ENCODE measurements around the gene IGF1R. TPM values are rescaled to one million over a fixed set of nuclear protein-coding genes. Genes with fewer than 3 reads are reported as not detected.

Gene IGF1R
- total RNA-seq, 1 experiment from 2014 or later, result 24.1 TPM

DNA sequence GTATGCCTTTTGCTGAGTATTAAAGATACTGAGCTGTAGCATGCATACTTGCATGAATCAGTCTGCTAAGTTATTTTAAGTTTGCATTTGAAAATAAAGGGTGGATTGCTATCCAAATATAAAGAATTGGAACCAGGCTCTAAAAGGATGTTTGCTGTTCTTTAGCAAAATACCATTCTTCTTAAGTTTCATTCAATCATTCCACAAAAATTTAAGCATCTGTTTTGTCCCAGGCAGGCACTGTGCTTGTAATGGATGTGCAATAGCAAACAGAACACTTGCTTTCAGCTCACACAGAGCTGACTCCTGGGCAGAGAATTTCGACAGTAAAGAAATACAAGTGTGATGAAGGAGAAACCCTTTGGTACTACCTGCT lies 208.2 kb downstream of the IGF1R start:
- H3K27ac ChIP-seq, result no peak overlapping the region

DNA sequence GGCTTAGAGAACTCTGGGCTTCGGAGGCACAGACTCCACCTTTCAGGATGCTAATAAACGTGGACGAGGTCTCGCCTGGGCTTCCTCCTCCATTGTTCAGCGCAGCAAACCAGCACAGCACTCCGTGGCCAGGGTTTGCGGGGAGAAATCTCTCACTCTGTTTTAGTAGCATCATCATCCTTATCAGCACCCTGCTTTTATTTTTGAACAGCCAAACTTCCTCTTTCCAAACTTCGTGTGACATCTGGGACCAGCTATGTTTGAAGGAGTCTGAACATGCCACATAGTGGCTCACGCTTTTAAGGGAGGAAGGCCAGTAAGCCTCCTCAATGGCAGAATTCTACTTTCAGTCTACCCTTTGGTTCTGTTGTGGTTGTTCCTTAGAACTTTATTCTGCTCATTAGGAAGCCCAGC lies 210.3 kb downstream of the IGF1R start:
- peaks cover 11% of the 10 kb centered on the region for H3K4me1 ChIP-seq
- no peak overlapping the region for H3K27ac ChIP-seq
- H3K27me3 ChIP-seq, result no peaks in the 10 kb centered on the region
- H3K9me3 ChIP-seq (replicated peaks), result no peaks in the 10 kb centered on the region
- no peak overlapping the region for H3K4me3 ChIP-seq
- DNase-seq, result no peak
- no peaks in the 10 kb centered on the region for H3K36me3 ChIP-seq

More for the DNA sequence above, 208.2 kb downstream of the IGF1R start:
- peaks cover 15% of the 10 kb centered on the region for H3K4me1 ChIP-seq
- no peak overlapping the region for H3K4me3 ChIP-seq
- H3K36me3 ChIP-seq, result no peaks in the 10 kb centered on the region
- DNase-seq, result no peak
- H3K9me3 ChIP-seq (replicated peaks), result no peaks in the 10 kb centered on the region
- no peaks in the 10 kb centered on the region for H3K27me3 ChIP-seq

DNA sequence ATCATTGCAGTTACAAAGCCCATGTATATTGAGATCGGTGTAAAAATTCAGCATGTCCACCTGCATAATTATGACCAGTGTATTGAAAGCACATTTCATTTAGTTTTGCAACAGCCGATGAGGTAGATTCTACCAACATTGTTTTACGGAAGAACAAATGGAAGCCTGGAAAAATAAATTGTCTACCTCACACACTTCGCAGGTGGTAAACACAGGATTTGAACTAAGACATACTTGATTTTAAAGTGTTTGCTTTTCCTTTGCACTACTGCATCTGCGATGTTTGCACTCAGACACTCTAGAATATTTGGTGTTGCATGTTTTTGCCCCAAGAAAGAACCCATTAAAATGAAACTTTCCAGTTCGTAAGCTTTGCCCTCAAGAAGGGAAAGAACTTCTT lies 210.8 kb downstream of the IGF1R start:
- no peaks in the 10 kb centered on the region for H3K36me3 ChIP-seq
- H3K4me3 ChIP-seq, result no peak overlapping the region
- no peak overlapping the region for H3K27ac ChIP-seq
- H3K27me3 ChIP-seq, result no peaks in the 10 kb centered on the region
- H3K9me3 ChIP-seq (replicated peaks), result no peaks in the 10 kb centered on the region
- no peak for DNase-seq
- H3K4me1 ChIP-seq, result peaks cover 11% of the 10 kb centered on the region

DNA sequence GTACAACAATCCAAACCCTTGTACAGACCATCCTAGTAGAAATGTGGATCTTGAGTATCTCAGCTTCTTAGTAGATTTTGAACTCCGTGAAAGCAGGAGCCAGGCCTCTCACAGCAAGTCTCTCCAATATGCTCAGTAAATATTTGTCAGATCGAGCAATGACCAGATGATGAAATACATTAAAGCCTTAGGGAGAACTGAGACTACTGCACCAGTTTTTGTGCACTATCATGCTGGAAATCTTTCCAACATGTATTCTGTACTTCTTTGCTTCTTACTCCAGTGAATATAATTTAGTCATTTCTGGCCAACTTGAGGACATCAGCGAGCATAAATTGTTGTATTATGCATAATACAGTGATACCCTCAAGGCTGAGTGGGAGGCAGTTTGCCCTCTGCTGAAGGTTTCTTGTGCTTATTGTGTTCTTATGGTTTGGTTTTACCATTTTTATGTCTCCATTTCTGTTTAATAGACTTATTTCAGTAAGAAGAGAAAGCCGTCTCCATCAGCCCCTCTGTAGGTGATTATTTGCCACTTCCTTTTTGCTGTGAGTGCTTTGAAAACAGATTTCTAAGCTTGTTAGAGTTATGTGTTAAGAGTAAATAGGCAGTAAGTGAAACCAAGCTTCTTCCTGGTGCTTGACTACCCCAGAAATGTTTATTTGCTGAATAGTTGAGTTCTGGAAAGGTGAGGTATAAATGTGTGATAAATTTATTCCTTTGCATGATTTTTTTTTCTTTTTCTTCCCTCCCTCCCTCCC lies 212.1 kb downstream of the IGF1R start:
- Histone ChIP-seq H3K4me3 (no peak overlapping the region), H3K27ac (no peak overlapping the region), H3K36me3 (no peaks in the 10 kb centered on the region), H3K27me3 (no peaks in the 10 kb centered on the region), H3K4me1 (peaks cover 11% of the 10 kb centered on the region), H3K9me3 (replicated peaks) (no peaks in the 10 kb centered on the region)
- DNase-seq, result no peak

DNA sequence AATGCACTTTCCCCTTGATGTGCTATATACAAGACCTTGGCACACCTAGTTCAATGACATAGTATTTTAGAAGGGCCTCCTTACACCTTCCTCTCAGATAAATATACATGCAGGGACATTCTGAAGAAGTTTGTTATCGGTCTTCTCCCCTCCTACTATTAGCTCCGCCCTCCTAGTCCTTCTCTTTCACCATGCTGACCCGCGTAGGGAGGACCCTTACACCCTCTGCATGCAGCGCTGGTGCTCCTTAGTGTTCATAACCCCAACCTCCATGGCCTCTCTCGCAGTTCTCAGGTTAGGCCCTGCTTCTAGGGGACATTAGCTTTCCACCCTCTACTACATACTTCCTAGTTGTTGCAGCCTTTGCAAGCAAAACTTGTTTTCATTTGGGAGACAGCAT lies 212.8 kb downstream of the IGF1R start:
- Histone ChIP-seq H3K36me3 (no peaks in the 10 kb centered on the region), H3K4me3 (no peak overlapping the region), H3K9me3 (replicated peaks) (no peaks in the 10 kb centered on the region), H3K4me1 (peaks cover 10% of the 10 kb centered on the region), H3K27ac (no peak overlapping the region), H3K27me3 (no peaks in the 10 kb centered on the region)
- DNase-seq, result no peak

DNA sequence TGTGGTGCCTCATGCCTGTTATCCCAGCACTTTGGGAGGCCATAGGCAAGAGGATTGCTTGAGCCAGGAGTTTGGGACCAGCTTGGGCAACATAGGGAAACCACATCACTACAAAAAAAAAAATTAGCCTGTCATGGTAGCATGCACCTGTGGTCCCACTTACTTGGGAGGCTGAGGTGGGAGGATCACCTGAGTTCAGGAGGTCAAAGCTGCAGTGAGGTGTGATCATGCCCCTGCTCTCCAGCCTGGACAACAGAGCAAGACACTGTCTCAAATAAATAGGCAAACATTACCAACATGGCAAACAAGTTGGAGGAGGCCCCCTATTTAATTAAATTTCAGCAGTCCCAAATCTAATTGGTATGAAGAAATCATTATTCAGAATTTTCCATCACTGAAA lies 215.6 kb downstream of the IGF1R start:
- H3K4me3 ChIP-seq, result no peak overlapping the region
- H3K4me1 ChIP-seq, result no peaks in the 10 kb centered on the region
- H3K27me3 ChIP-seq, result no peaks in the 10 kb centered on the region
- H3K27ac ChIP-seq, result no peak overlapping the region
- H3K9me3 ChIP-seq (replicated peaks), result no peaks in the 10 kb centered on the region
- no peak for DNase-seq
- no peaks in the 10 kb centered on the region for H3K36me3 ChIP-seq

DNA sequence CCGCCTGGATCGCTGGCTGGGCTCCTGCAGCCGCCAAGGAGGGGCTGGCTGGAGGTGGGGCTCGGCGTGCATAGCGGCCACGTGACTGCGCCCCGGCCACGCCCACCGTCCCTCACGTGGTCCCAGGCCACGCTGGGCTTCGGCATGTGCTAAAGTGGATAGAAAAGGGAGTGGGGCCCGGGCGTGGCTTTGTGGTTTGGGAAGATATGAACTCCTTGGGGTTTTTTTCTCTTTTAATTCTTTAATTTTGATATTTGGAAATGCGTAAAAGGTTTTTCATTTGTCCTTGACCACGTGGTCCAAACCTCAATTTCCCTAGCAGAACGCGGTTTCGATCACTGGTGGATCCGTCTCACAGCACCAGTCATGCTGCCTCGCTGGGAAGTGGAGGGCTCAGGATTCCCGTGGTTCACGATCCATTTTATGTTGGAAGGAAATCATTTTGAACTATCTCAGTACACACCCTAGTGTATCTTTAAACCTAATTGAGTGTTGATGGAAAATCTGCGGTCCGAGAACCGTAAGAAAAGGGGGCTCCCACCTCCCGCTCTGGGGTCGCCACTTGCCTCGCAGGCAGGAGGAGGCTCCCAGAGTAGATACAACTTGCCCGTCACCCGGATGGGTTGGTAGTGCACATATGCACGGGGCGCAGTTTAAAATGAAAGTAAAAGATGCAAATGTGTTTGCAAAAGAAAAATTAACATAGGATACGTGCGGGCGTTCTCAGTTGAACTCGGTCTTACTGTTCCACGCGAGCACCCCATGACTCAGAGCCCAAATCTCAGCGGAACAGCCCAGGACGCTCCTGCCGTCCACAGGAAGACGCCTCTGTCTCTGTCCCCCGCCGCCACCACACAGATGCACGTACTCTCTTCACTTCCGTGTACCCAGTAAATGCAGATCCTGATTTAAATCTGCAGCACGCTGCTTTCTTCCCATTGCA lies 217.3 kb downstream of the IGF1R start:
- H3K4me1 ChIP-seq, result no peaks in the 10 kb centered on the region
- DNase-seq, result no peak
- no peak overlapping the region for H3K27ac ChIP-seq
- H3K4me3 ChIP-seq, result no peak overlapping the region
- no peaks in the 10 kb centered on the region for H3K27me3 ChIP-seq
- no peaks in the 10 kb centered on the region for H3K9me3 ChIP-seq (replicated peaks)
- no peaks in the 10 kb centered on the region for H3K36me3 ChIP-seq

DNA sequence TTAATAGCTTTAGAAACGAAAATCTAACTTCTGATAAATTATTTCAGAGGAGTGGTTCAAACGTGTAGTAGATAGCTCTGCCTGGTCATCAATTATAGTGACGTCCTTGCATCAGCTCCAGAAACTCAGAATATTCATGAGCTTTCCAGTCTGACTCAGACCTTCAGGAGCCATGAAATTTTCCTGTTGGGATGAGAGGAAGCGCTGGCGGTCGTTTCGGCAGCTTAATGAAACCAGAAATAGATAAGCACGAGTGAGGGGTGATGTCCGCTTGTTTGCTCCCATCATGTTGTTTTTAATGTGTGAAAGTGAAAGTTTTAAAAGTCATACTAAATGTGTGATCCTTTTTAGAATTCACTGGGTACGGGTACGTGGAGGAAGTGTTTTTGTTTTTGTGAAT lies 218.2 kb downstream of the IGF1R start:
- no peaks in the 10 kb centered on the region for H3K36me3 ChIP-seq
- no peaks in the 10 kb centered on the region for H3K4me1 ChIP-seq
- H3K27ac ChIP-seq, result no peak overlapping the region
- H3K4me3 ChIP-seq, result no peak overlapping the region
- no peaks in the 10 kb centered on the region for H3K9me3 ChIP-seq (replicated peaks)
- DNase-seq, result no peak
- no peaks in the 10 kb centered on the region for H3K27me3 ChIP-seq

DNA sequence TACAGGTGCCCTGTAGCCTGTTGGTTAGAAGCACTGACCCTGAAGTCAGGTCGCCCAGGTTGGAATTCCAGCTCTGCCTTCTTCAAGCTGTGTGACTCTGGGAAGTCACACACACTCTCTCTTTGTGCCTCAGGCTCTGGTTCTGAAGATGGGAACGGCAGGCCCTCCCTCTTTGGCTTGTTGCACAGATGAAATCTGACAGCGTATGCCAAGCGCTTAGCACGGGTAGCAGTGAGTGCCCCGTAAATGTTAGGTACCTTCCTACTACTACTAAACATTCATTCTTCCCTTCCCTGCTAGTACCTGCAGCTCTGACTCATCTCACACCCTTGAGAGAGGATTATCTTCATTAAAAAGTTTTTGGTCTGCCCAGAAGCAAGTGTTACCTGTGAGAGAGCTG lies 220.2 kb downstream of the IGF1R start:
- Histone ChIP-seq H3K9me3 (replicated peaks) (no peaks in the 10 kb centered on the region), H3K4me3 (no peak overlapping the region), H3K4me1 (peaks cover 8% of the 10 kb centered on the region), H3K27me3 (no peaks in the 10 kb centered on the region), H3K27ac (no peak overlapping the region), H3K36me3 (no peaks in the 10 kb centered on the region)
- no peak for DNase-seq

DNA sequence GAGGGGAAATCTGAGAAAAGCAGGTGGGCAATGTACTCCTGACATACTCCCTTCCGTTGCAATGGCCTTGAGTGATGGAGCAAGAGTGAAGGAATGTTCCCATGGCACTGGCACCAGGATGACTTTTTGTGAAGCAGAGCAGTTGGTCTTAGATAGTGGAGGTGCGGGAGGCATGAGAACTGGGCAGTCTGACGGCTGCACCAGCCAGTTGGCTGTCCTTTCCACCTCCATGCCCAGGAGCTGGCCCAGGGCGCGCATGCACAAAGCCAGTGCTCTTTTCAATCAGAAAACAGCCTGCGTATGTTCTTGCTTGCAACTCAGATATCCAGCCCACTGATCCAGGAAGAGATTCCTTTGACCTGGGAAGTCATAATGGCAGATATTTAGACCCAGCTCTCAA lies 222.4 kb downstream of the IGF1R start:
- H3K4me1 ChIP-seq, result peaks cover 21% of the 10 kb centered on the region
- no peak for DNase-seq
- H3K9me3 ChIP-seq (replicated peaks), result no peaks in the 10 kb centered on the region

DNA sequence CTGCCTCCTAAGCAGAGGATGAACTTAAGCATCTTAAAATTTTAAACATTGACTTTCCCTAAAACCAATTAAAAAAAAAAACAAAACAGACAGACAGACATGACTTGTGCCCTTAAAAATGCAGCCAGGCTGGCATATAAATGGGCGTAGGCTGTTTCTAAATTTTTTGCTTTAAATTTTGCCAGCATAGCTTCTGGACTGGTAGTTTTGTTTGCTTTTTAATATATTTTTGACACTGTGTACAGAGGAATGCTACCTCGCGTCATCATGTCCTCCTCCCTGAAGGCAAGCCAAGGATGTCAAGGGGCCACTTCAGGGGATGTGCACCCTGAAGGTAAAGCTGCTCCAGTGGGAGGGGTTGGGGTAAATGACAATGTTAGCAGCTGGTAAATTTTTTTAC lies 224.4 kb downstream of the IGF1R start:
- H3K27ac ChIP-seq, result no peak overlapping the region; the same call in 1 of the 2 replicates
- H3K4me1 ChIP-seq, result peaks cover 22% of the 10 kb centered on the region
- H3K4me3 ChIP-seq, result no peak overlapping the region
- no peaks in the 10 kb centered on the region for H3K36me3 ChIP-seq
- H3K27me3 ChIP-seq, result no peaks in the 10 kb centered on the region
- H3K9me3 ChIP-seq (replicated peaks), result no peaks in the 10 kb centered on the region
- DNase-seq, result no peak

More for the DNA sequence above, 222.4 kb downstream of the IGF1R start:
- H3K4me3 ChIP-seq, result no peak overlapping the region
- H3K27ac ChIP-seq, result no peak overlapping the region
- no peaks in the 10 kb centered on the region for H3K27me3 ChIP-seq
- H3K36me3 ChIP-seq, result no peaks in the 10 kb centered on the region

DNA sequence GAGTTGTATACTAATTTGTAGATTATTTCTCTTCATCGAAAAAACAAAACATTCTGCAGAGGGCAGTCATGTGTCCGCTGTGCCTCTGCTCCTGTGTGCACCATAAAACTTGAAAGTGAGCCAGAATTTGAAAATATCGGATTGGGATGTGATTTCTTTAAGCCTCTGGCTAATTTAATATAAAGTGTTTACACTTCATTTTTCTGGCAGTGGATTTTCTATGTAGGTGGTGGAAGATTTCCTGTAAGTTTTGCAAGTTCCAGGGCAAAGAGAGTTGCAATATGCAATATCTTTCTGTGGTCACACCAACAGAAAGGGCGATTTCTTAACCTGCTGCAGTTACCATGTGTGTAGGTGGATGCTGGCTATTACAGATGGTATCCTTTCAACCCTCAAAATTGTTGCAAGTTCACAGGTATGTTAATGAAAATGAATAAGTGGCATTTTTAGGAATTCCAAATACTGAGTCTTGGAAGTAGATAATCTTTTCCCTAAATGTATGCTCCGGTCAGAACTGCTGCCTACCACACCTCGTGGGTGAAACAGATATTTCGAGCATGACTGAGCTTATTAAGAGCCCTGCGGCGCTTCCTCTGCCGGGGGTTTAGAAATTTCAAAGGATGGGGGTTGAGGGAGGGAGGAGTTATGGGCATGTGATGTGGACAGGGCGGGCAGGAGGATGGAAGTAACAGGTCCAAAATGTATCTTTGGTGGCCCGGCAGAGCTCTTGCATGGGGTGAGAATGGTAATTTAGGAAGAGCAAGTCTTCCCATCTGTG lies 225.3 kb downstream of the IGF1R start:
- peak; percentile 78 to 87 for DNase-seq
- Histone ChIP-seq H3K27me3 (no peaks in the 10 kb centered on the region), H3K4me3 (peak overlapping the region; percentile 46), H3K36me3 (no peaks in the 10 kb centered on the region), H3K9me3 (replicated peaks) (no peaks in the 10 kb centered on the region), H3K4me1 (peaks cover 22% of the 10 kb centered on the region), H3K27ac (peak overlapping the region; percentile 56)

DNA sequence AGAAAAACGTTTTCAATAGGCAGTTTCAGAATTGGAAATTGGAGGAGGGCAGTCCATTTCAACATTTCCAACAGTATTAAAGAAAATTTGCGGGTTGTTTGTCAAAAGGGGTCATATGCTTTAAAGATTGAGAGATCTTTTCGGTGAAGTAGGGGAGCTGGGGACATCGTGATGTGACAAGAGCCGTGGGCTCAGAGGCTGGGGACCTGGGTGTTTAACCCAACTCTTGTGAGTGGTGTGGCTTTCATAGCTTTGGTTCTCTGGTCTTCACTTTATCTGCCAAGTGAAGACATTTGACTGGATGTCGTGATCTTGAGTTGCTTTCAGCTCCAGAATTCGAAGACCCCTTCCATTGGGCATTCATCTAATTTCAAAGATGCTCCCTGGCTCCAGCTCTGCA lies 226.0 kb downstream of the IGF1R start:
- Histone ChIP-seq H3K27ac (no peak overlapping the region; the same call in 1 of the 2 replicates), H3K9me3 (replicated peaks) (no peaks in the 10 kb centered on the region), H3K4me3 (peak overlapping the region; percentile 46), H3K4me1 (peaks cover 22% of the 10 kb centered on the region), H3K36me3 (no peaks in the 10 kb centered on the region), H3K27me3 (no peaks in the 10 kb centered on the region)
- DNase-seq, result peak in 1 of 2 experiments; percentile 20

DNA sequence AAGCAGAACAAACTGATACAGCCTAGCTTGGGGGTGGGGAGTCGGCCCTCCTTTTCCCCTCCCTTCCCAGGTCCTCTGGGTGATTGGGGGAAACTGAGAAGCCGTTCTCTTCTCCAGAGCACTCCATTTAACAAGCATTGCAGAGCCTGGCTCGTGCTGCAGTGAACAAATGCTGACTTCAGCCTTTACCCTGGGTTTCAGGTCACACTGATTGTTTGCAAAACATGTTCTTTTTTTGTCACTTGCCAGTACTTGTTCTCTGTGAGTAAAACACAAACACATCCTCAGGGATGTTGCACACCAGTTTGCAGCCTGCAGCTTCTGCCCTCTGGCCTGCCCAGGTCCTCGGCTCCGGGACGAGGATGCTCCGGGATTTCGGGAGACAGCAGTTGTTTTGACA lies 226.4 kb downstream of the IGF1R start:
- no peak overlapping the region for H3K27ac ChIP-seq
- no peaks in the 10 kb centered on the region for H3K27me3 ChIP-seq
- no peaks in the 10 kb centered on the region for H3K9me3 ChIP-seq (replicated peaks)
- DNase-seq, result no peak
- no peak overlapping the region; the same call in 1 of the 2 replicates for H3K4me3 ChIP-seq
- H3K4me1 ChIP-seq, result peaks cover 22% of the 10 kb centered on the region
- no peaks in the 10 kb centered on the region for H3K36me3 ChIP-seq

DNA sequence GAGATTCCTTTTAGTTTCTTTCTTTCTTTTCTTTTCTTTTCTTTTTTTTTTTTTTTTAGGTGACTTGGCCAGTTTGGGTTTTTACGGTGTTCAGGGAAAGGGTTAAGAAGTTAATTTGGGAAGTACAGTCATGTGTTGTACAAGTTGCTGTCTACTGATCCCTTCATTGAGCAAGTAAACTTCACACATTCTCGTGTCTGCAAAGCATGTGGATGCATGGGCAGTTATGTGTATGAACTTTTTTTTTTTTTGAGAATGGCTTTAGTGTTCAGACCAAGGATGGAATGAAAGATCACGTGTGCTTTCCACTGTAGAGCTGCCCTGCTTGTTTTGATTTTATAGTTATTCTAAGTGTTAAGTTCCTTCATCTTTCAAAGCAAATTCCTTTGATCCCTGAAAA lies 227.0 kb downstream of the IGF1R start:
- Histone ChIP-seq H3K36me3 (no peaks in the 10 kb centered on the region), H3K4me3 (no peak overlapping the region), H3K4me1 (peaks cover 22% of the 10 kb centered on the region), H3K27ac (no peak overlapping the region), H3K27me3 (no peaks in the 10 kb centered on the region), H3K9me3 (replicated peaks) (no peaks in the 10 kb centered on the region)
- no peak for DNase-seq
